ENCODE results near the gene MFSD6. TPM values are rescaled to one million over a fixed set of nuclear protein-coding genes. Genes with fewer than 3 reads are reported as not detected.
"Not testable (repeated sequence)": the region's sequence is repeated elsewhere in the genome, so short reads cannot be mapped to it uniquely, and the experiment has no call there.

Gene MFSD6
- total RNA-seq, 5 donors from 2014 or later (not counting 1 experiment from before 2014, with no cell fraction given) = 42.3 to 47.4 (median 44.4) TPM

GRCh38 chr2:190488516-190489233, 80.5 kb downstream of the MFSD6 start:
- H3K4me1 ChIP-seq (ENCODE audit: control insufficient read depth in 1 of 2, extremely low read depth in 1 of 2, insufficient read depth in 2 of 2, low read length in 2 of 2) = peaks cover 0 to 8% of the 10 kb centered on the region in 2 experiments
- DNase-seq (no peak), ATAC-seq (replicated peaks in 1 of 4) (no peak)
- H3K27ac ChIP-seq (ENCODE audit: low read length) = no peak overlapping the region
- H3K4me3 ChIP-seq (ENCODE audit: control insufficient read depth in 1 of 2, extremely low read depth in 1 of 2, low read length in 1 of 2) = no peak overlapping the region
- no peaks in the 10 kb centered on the region for H3K27me3 Mint-ChIP-seq
- no CpG with 5 or more reads among the region's 6 CpGs for WGBS (ENCODE audit: insufficient coverage)
- H3K9me3 Mint-ChIP-seq = peaks cover 0 to 15% (median 7%) of the 10 kb centered on the region in 3 donors
- peaks cover 55 to 60% (median 57%) of the 10 kb centered on the region in 3 donors for H3K4me1 Mint-ChIP-seq
- H3K9me3 ChIP-seq = no peaks in the 10 kb centered on the region
- no peaks in the 10 kb centered on the region for H3K27me3 ChIP-seq (replicated peaks in 1 of 2; ENCODE audit: control insufficient read depth in 2 of 2, extremely low read depth in 1 of 2, insufficient read depth in 2 of 2, low read length in 1 of 2)
- H3K36me3 ChIP-seq (ENCODE audit: control insufficient read depth in 2 of 2, extremely low read depth in 1 of 2, insufficient read depth in 1 of 2, low read length in 1 of 2) = peaks cover 7 to 37% of the 10 kb centered on the region in 2 donors
- ChIA-PET CTCF (interaction anchor here in 1 of 2 donors (1.0 kb wide), 1 partner anchor 14 kb away, joined by 3 read pairs; no protein-coding TSS in a partner anchor), POLR2A (no interaction called here)
- no peak overlapping the region for H3K27ac Mint-ChIP-seq
- no peak overlapping the region for H3K4me3 Mint-ChIP-seq
- peaks cover 71% of the 10 kb centered on the region for H3K36me3 Mint-ChIP-seq

GRCh38 chr2:190489475-190489874, 81.3 kb downstream of the MFSD6 start:
- H3K4me1 Mint-ChIP-seq = peaks cover 57 to 68% (median 58%) of the 10 kb centered on the region in 3 donors
- Histone ChIP-seq H3K36me3 (ENCODE audit: control insufficient read depth in 2 of 2, extremely low read depth in 1 of 2, insufficient read depth in 1 of 2, low read length in 1 of 2) (peaks cover 7 to 37% of the 10 kb centered on the region in 2 donors), H3K4me3 (ENCODE audit: control insufficient read depth in 1 of 2, extremely low read depth in 1 of 2, low read length in 1 of 2) (no peak overlapping the region), H3K4me1 (ENCODE audit: control insufficient read depth in 1 of 2, extremely low read depth in 1 of 2, insufficient read depth in 2 of 2, low read length in 2 of 2) (peaks cover 0 to 8% of the 10 kb centered on the region in 2 experiments), H3K9me3 (no peaks in the 10 kb centered on the region), H3K27me3 (replicated peaks in 1 of 2; ENCODE audit: control insufficient read depth in 2 of 2, extremely low read depth in 1 of 2, insufficient read depth in 2 of 2, low read length in 1 of 2) (no peaks in the 10 kb centered on the region), H3K27ac (ENCODE audit: low read length) (no peak overlapping the region)
- peaks cover under 1 to 18% (median 7%) of the 10 kb centered on the region in 3 donors for H3K9me3 Mint-ChIP-seq
- CTCF ChIA-PET = interaction anchor here in 1 of 2 donors (1.0 kb wide), 1 partner anchor 13 kb away, joined by 3 read pairs; no protein-coding TSS in a partner anchor
- POLR2A ChIA-PET = interaction anchor here in 1 of 2 donors (0.6 kb wide), 1 partner anchor 26 kb away, joined by 3 read pairs; no protein-coding TSS in a partner anchor
- WGBS (ENCODE audit: insufficient coverage) = 67% methylated on average over 1 of the region's 4 CpGs
- peaks cover 78% of the 10 kb centered on the region for H3K36me3 Mint-ChIP-seq
- ATAC-seq (replicated peaks in 1 of 4) (no peak), DNase-seq (no peak)
- no peaks in the 10 kb centered on the region for H3K27me3 Mint-ChIP-seq
- H3K4me3 Mint-ChIP-seq = peak overlapping the region in 1 of 3 donors; percentile 5
- peak overlapping the region; percentile 10 to 16 for H3K27ac Mint-ChIP-seq

GRCh38 chr2:190490502-190490901, 82.3 kb downstream of the MFSD6 start:
- Histone ChIP-seq H3K27ac (ENCODE audit: low read length) (no peak overlapping the region), H3K9me3 (no peaks in the 10 kb centered on the region), H3K4me3 (ENCODE audit: control insufficient read depth in 1 of 2, extremely low read depth in 1 of 2, low read length in 1 of 2) (no peak overlapping the region), H3K27me3 (replicated peaks in 1 of 2; ENCODE audit: control insufficient read depth in 2 of 2, extremely low read depth in 1 of 2, insufficient read depth in 2 of 2, low read length in 1 of 2) (no peaks in the 10 kb centered on the region), H3K4me1 (ENCODE audit: control insufficient read depth in 1 of 2, extremely low read depth in 1 of 2, insufficient read depth in 2 of 2, low read length in 2 of 2) (peaks cover 0 to 8% of the 10 kb centered on the region in 2 experiments), H3K36me3 (ENCODE audit: control insufficient read depth in 2 of 2, extremely low read depth in 1 of 2, insufficient read depth in 1 of 2, low read length in 1 of 2) (peaks cover 7 to 37% of the 10 kb centered on the region in 2 donors)
- Mint-ChIP-seq H3K9me3 (peaks cover 7 to 18% (median 7%) of the 10 kb centered on the region in 3 donors), H3K4me1 (peaks cover 63 to 78% (median 63%) of the 10 kb centered on the region in 3 donors), H3K27me3 (no peaks in the 10 kb centered on the region), H3K4me3 (no peak overlapping the region), H3K36me3 (peaks cover 84% of the 10 kb centered on the region), H3K27ac (no peak overlapping the region)
- 100% methylated on average over 1 of the region's 3 CpGs for WGBS (ENCODE audit: insufficient coverage)
- ChIA-PET CTCF (interaction anchor here (0.7 to 1.1 kb wide), 2 partner anchors 22 to 115 kb away, joined by 3 to 4 read pairs; no protein-coding TSS in a partner anchor), POLR2A (interaction anchor here (0.5 to 0.7 kb wide), 3 partner anchors 131 to 186 kb away, joined by 3 to 6 read pairs (median 6); no protein-coding TSS in a partner anchor)
- ATAC-seq (replicated peaks in 1 of 4) (no peak), DNase-seq (no peak)

GRCh38 chr2:190493095-190493494, 84.9 kb downstream of the MFSD6 start:
- Histone ChIP-seq H3K4me1 (ENCODE audit: control insufficient read depth in 1 of 2, extremely low read depth in 1 of 2, insufficient read depth in 2 of 2, low read length in 2 of 2) (peaks cover 0 to 5% of the 10 kb centered on the region in 2 experiments), H3K27ac (ENCODE audit: low read length) (no peak overlapping the region), H3K27me3 (replicated peaks in 1 of 2; ENCODE audit: control insufficient read depth in 2 of 2, extremely low read depth in 1 of 2, insufficient read depth in 2 of 2, low read length in 1 of 2) (no peaks in the 10 kb centered on the region), H3K9me3 (no peaks in the 10 kb centered on the region), H3K4me3 (ENCODE audit: control insufficient read depth in 1 of 2, extremely low read depth in 1 of 2, low read length in 1 of 2) (no peak overlapping the region), H3K36me3 (ENCODE audit: control insufficient read depth in 2 of 2, extremely low read depth in 1 of 2, insufficient read depth in 1 of 2, low read length in 1 of 2) (peaks cover 7 to 44% of the 10 kb centered on the region in 2 donors)
- no peak for DNase-seq
- Mint-ChIP-seq H3K36me3 (peaks cover 87% of the 10 kb centered on the region), H3K27me3 (no peaks in the 10 kb centered on the region), H3K9me3 (peaks cover 7 to 18% (median 13%) of the 10 kb centered on the region in 3 donors), H3K27ac (peak overlapping the region; percentile 81 to 82), H3K4me1 (peaks cover 49 to 59% (median 55%) of the 10 kb centered on the region in 3 donors), H3K4me3 (no peak overlapping the region)
- POLR2A ChIA-PET = interaction anchor here in 1 of 2 donors (0.7 kb wide), 3 partner anchors 24 to 327 kb away, joined by 3 read pairs; no protein-coding TSS in a partner anchor
- CTCF ChIA-PET = no interaction called here
- no peak for ATAC-seq (replicated peaks in 1 of 4)
- no CpG with 5 or more reads among the region's 2 CpGs for WGBS (ENCODE audit: insufficient coverage)

GRCh38 chr2:190494600-190495227, 86.6 kb downstream of the MFSD6 start:
- H3K9me3 ChIP-seq; H3K27ac ChIP-seq (ENCODE audit: low read length); H3K4me1 ChIP-seq (ENCODE audit: control insufficient read depth in 1 of 2, extremely low read depth in 1 of 2, insufficient read depth in 2 of 2, low read length in 2 of 2); DNase-seq; H3K27me3 ChIP-seq (replicated peaks in 1 of 2; ENCODE audit: control insufficient read depth in 2 of 2, extremely low read depth in 1 of 2, insufficient read depth in 2 of 2, low read length in 1 of 2); H3K4me3 Mint-ChIP-seq; CTCF ChIA-PET; H3K27me3 Mint-ChIP-seq; ATAC-seq (replicated peaks in 1 of 4); H3K4me3 ChIP-seq (ENCODE audit: control insufficient read depth in 1 of 2, extremely low read depth in 1 of 2, low read length in 1 of 2): not testable (repeated sequence)
- Mint-ChIP-seq H3K9me3 (peaks cover 7 to 18% (median 13%) of the 10 kb centered on the region in 3 donors), H3K4me1 (peaks cover 33 to 43% (median 42%) of the 10 kb centered on the region in 3 donors), H3K27ac (peak overlapping the region; percentile 81 to 82), H3K36me3 (peaks cover 82% of the 10 kb centered on the region)
- 100% methylated on average over 2 of the region's 3 CpGs for WGBS (ENCODE audit: insufficient coverage)
- POLR2A ChIA-PET = interaction anchor here in 1 of 2 donors (0.6 kb wide), 1 partner anchor 80 kb away, joined by 14 read pairs; no protein-coding TSS in a partner anchor
- peaks cover 5 to 34% of the 10 kb centered on the region in 2 donors for H3K36me3 ChIP-seq (ENCODE audit: control insufficient read depth in 2 of 2, extremely low read depth in 1 of 2, insufficient read depth in 1 of 2, low read length in 1 of 2)

- Histone ChIP-seq H3K27ac (ENCODE audit: low read length) (no peak overlapping the region), H3K4me3 (ENCODE audit: control insufficient read depth in 1 of 2, extremely low read depth in 1 of 2, low read length in 1 of 2) (no peak overlapping the region), H3K9me3 (no peaks in the 10 kb centered on the region), H3K27me3 (replicated peaks in 1 of 2; ENCODE audit: control insufficient read depth in 2 of 2, extremely low read depth in 1 of 2, insufficient read depth in 2 of 2, low read length in 1 of 2) (no peaks in the 10 kb centered on the region), H3K4me1 (ENCODE audit: control insufficient read depth in 1 of 2, extremely low read depth in 1 of 2, insufficient read depth in 2 of 2, low read length in 2 of 2) (no peaks in the 10 kb centered on the region), H3K36me3 (ENCODE audit: control insufficient read depth in 2 of 2, extremely low read depth in 1 of 2, insufficient read depth in 1 of 2, low read length in 1 of 2) (peaks cover 0 to 32% of the 10 kb centered on the region in 2 donors)
- CTCF ChIA-PET = no interaction called here
- H3K4me3 Mint-ChIP-seq = no peak overlapping the region
- H3K27ac Mint-ChIP-seq = peak overlapping the region in 1 of 2 donors; percentile 54
- WGBS (ENCODE audit: insufficient coverage) = 100% methylated on average over 1 of the region's 4 CpGs
- H3K4me1 Mint-ChIP-seq = peaks cover 34 to 41% (median 36%) of the 10 kb centered on the region in 3 donors
- no peaks in the 10 kb centered on the region for H3K27me3 Mint-ChIP-seq
- no peak for ATAC-seq (replicated peaks in 1 of 4)
- POLR2A ChIA-PET = interaction anchor here in 1 of 2 donors (0.7 kb wide), 1 partner anchor 1141 kb away, joined by 3 read pairs; no protein-coding TSS in a partner anchor
- H3K9me3 Mint-ChIP-seq = peaks cover 0 to 13% (median 9%) of the 10 kb centered on the region in 3 donors
- DNase-seq = no peak
- peaks cover 72% of the 10 kb centered on the region for H3K36me3 Mint-ChIP-seq
Observed at GRCh38 chr2:190497428-190497827, 89.3 kb downstream of the MFSD6 start.
